NCI-H748 (cell line): ENCODE data around the gene TCF25.

ENCODE experiments used
- DNase-seq: peaks from one replicate; lab custom pipeline; 2025; ENCODE audit not compliant: unreplicated experiment; lab: John Stamatoyannopoulos, UW

Gene TCF25

GRCh38 chr16:89936508-89936907, 63.1 kb downstream of the TCF25 start:
- DNase-seq = no peak

- no peak for DNase-seq
Measured at GRCh38 chr16:89936981-89937380, 63.6 kb downstream of the TCF25 start.

- DNase-seq = no peak
Measured at GRCh38 chr16:89938175-89938885, 64.9 kb downstream of the TCF25 start.

- DNase-seq = no peak
Measured at GRCh38 chr16:89944773-89945172, 71.4 kb downstream of the TCF25 start.

GRCh38 chr16:89945654-89946053, 72.3 kb downstream of the TCF25 start:
- DNase-seq = peak; percentile 63

- DNase-seq = no peak
Measured at GRCh38 chr16:89946515-89946914, 73.1 kb downstream of the TCF25 start.

- no peak for DNase-seq
Measured at GRCh38 chr16:89949121-89949742, 75.8 kb downstream of the TCF25 start.

- no peak for DNase-seq
Measured at GRCh38 chr16:89949756-89950155, 76.4 kb downstream of the TCF25 start.

- no peak for DNase-seq
Measured at GRCh38 chr16:89951509-89951908, 78.1 kb downstream of the TCF25 start.

GRCh38 chr16:89952049-89952448, 78.7 kb downstream of the TCF25 start:
- no peak for DNase-seq

GRCh38 chr16:89952551-89952950, 79.2 kb downstream of the TCF25 start:
- DNase-seq = no peak

- no peak for DNase-seq
Measured at GRCh38 chr16:89953671-89954406, 80.4 kb downstream of the TCF25 start.

GRCh38 chr16:89954462-89954861, 81.1 kb downstream of the TCF25 start:
- no peak for DNase-seq

GRCh38 chr16:89955001-89955685, 81.8 kb downstream of the TCF25 start:
- DNase-seq = no peak

- no peak for DNase-seq
Measured at GRCh38 chr16:89956505-89957215, 83.3 kb downstream of the TCF25 start.

- DNase-seq = no peak
Measured at GRCh38 chr16:89957216-89957785, 83.9 kb downstream of the TCF25 start.

GRCh38 chr16:89958068-89958467, 84.7 kb downstream of the TCF25 start:
- peak; percentile 6 for DNase-seq

- no peak for DNase-seq
Measured at GRCh38 chr16:89958596-89958995, 85.2 kb downstream of the TCF25 start.

GRCh38 chr16:89960966-89961365, 87.6 kb downstream of the TCF25 start:
- DNase-seq = no peak
